ENCODE measurements around the gene TSPO2. TPM values are rescaled to one million over a fixed set of nuclear protein-coding genes. Genes with fewer than 3 reads are reported as not detected.

The TSPO2 gene
- total and polyA plus RNA-seq, 2 donors (not counting 1 experiment from before 2014, with no cell fraction given), result not detected

- H3K9ac ChIP-seq (ENCODE audit: insufficient read depth, low read length), result no peak overlapping the region
- H4K20me1 ChIP-seq (ENCODE audit: control insufficient read depth, extremely low read depth, insufficient read depth, low read length), result no peaks in the 10 kb centered on the region
- H3K4me2 ChIP-seq (ENCODE audit: extremely low read depth, insufficient read depth, low read length), result no peak overlapping the region
- no peak for TF ChIP-seq EZH2 (IDR thresholded peaks at IDR 0.05; ENCODE audit: low read length, missing control alignments)
- TF ChIP-seq CTCF (conservative IDR thresholded peaks at IDR 0.05 in 1 of 2, IDR thresholded peaks at IDR 0.05 in 1 of 2; ENCODE audit: low read depth in 1 of 2, low read length in 2 of 2), result no peak
- H3K4me3 ChIP-seq (replicated peaks in 1 of 4; ENCODE audit: control extremely low read depth in 1 of 4, insufficient read depth in 1 of 4, low read depth in 3 of 4, low read length in 4 of 4), result no peak overlapping the region
- H3K4me1 ChIP-seq (ENCODE audit: control insufficient read depth, extremely low read depth, insufficient read depth, low read length), result no peaks in the 10 kb centered on the region
- no peaks in the 10 kb centered on the region for H3K79me2 ChIP-seq (ENCODE audit: control insufficient read depth, insufficient read depth, low read length)
- peak in 1 of 2 donors; percentile 39 for DNase-seq (ENCODE audit: low read depth in 2 of 2)
- H2AFZ ChIP-seq (ENCODE audit: low read length), result no peak overlapping the region
- no peaks in the 10 kb centered on the region for H3K9me3 ChIP-seq (ENCODE audit: control insufficient read depth, insufficient read depth, low read depth, low read length)
- H3K36me3 ChIP-seq (ENCODE audit: control insufficient read depth, insufficient read depth, low read length), result no peaks in the 10 kb centered on the region
- no peak overlapping the region for H3K27ac ChIP-seq (ENCODE audit: insufficient read depth, low read length)
- H3K27me3 ChIP-seq (ENCODE audit: control insufficient read depth, insufficient read depth, low read length), result no peaks in the 10 kb centered on the region
Observed at GRCh38 chr6:41040101-41040939, 1.9 kb upstream of the TSPO2 start.

GRCh38 chr6:41040940-41041536 is 1.2 kb upstream of the TSPO2 start:
- Histone ChIP-seq H3K4me2 (ENCODE audit: extremely low read depth, insufficient read depth, low read length) (no peak overlapping the region), H3K36me3 (ENCODE audit: control insufficient read depth, insufficient read depth, low read length) (no peaks in the 10 kb centered on the region), H3K79me2 (ENCODE audit: control insufficient read depth, insufficient read depth, low read length) (no peaks in the 10 kb centered on the region), H3K9me3 (ENCODE audit: control insufficient read depth, insufficient read depth, low read depth, low read length) (no peaks in the 10 kb centered on the region), H3K27ac (ENCODE audit: insufficient read depth, low read length) (no peak overlapping the region), H2AFZ (ENCODE audit: low read length) (no peak overlapping the region), H3K9ac (ENCODE audit: insufficient read depth, low read length) (no peak overlapping the region), H3K4me3 (replicated peaks in 1 of 4; ENCODE audit: control extremely low read depth in 1 of 4, insufficient read depth in 1 of 4, low read depth in 3 of 4, low read length in 4 of 4) (no peak overlapping the region), H4K20me1 (ENCODE audit: control insufficient read depth, extremely low read depth, insufficient read depth, low read length) (no peaks in the 10 kb centered on the region), H3K27me3 (ENCODE audit: control insufficient read depth, insufficient read depth, low read length) (no peaks in the 10 kb centered on the region), H3K4me1 (ENCODE audit: control insufficient read depth, extremely low read depth, insufficient read depth, low read length) (no peaks in the 10 kb centered on the region)
- no peak for TF ChIP-seq CTCF (conservative IDR thresholded peaks at IDR 0.05 in 1 of 2, IDR thresholded peaks at IDR 0.05 in 1 of 2; ENCODE audit: low read depth in 1 of 2, low read length in 2 of 2)
- DNase-seq (ENCODE audit: low read depth in 2 of 2), result no peak

GRCh38 chr6:41043151-41043550 is 884 bp downstream of the TSPO2 start:
- Histone ChIP-seq H3K9ac (ENCODE audit: insufficient read depth, low read length) (no peak overlapping the region), H3K9me3 (ENCODE audit: control insufficient read depth, insufficient read depth, low read depth, low read length) (no peaks in the 10 kb centered on the region), H3K79me2 (ENCODE audit: control insufficient read depth, insufficient read depth, low read length) (no peaks in the 10 kb centered on the region), H3K27me3 (ENCODE audit: control insufficient read depth, insufficient read depth, low read length) (peaks cover 2% of the 10 kb centered on the region), H2AFZ (ENCODE audit: low read length) (no peak overlapping the region), H3K4me2 (ENCODE audit: extremely low read depth, insufficient read depth, low read length) (no peak overlapping the region), H3K27ac (ENCODE audit: insufficient read depth, low read length) (no peak overlapping the region), H3K4me1 (ENCODE audit: control insufficient read depth, extremely low read depth, insufficient read depth, low read length) (no peaks in the 10 kb centered on the region), H3K4me3 (replicated peaks in 1 of 4; ENCODE audit: control extremely low read depth in 1 of 4, insufficient read depth in 1 of 4, low read depth in 3 of 4, low read length in 4 of 4) (no peak overlapping the region), H3K36me3 (ENCODE audit: control insufficient read depth, insufficient read depth, low read length) (no peaks in the 10 kb centered on the region), H4K20me1 (ENCODE audit: control insufficient read depth, extremely low read depth, insufficient read depth, low read length) (no peaks in the 10 kb centered on the region)
- TF ChIP-seq EZH2 (IDR thresholded peaks at IDR 0.05; ENCODE audit: low read length, missing control alignments), result no peak
- no peak for TF ChIP-seq CTCF (conservative IDR thresholded peaks at IDR 0.05 in 1 of 2, IDR thresholded peaks at IDR 0.05 in 1 of 2; ENCODE audit: low read depth in 1 of 2, low read length in 2 of 2)
- DNase-seq (ENCODE audit: low read depth in 2 of 2), result no peak
